HG02759 (cell line): ENCODE results near the gene MAGI1.

Source experiments
- ATAC-seq: cut with Tn5 transposase; IDR thresholded peaks from one replicate; pipeline ENCODE4 v1.9.1; 2021; ENCODE audit warnings: mild to moderate bottlenecking, moderate library complexity; ENCODE audit not compliant: unreplicated experiment

Gene MAGI1

DNA sequence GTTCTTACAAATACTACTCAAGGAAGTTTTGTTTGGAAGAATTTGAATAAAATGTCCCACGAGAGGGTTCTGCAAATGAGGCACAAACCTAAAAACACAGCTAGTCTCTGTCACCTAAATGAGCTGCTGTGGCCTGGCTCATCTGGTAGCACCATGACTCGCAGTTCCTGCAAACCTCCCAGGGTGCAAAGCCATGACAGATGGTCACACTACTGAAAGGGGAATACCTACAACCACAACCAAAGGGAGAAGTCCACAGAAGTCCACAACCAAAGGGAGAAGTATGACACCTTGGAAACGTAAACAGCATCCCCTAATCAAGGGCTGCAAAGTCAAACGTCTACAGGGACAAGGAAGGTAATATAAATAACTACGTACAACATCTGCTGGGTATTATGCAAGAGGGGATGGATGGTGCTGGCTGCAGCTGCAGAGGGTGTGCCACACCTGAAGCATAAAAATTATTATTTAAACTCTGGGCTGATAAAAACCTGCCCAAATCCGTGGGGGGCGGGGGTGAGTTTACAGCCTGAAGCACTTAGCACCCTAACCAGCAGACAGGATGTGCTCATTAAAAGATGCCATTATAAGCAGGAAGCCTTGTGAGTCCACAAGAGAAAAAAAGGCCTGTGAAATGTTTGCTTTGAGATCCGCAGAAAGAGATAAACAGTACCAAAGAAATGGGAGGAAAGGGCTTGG is 184.0 kb downstream of the MAGI1 start:
- ATAC-seq, result no peak

GRCh38 chr3:65851827-65852226 is 186.9 kb downstream of the MAGI1 start:
- no peak for ATAC-seq

DNA sequence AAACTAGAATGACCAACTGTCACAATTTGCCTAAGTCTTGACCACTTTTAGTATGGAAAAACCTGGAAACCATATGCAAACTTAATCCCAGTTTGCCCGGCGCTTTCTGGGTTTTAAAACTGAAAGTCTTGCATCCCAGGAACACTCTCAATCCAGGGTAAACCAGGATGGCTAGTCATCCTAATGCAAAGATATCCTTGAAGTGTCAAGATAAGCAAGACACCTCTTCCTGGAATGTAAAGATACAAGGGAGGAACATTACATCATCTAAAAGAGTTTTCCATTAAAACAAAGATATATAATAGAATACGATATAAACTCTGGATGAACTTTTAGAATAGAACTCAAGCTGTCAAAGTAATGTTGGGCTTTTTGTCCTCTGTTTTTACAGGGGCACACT is 188.5 kb downstream of the MAGI1 start:
- no peak for ATAC-seq

DNA sequence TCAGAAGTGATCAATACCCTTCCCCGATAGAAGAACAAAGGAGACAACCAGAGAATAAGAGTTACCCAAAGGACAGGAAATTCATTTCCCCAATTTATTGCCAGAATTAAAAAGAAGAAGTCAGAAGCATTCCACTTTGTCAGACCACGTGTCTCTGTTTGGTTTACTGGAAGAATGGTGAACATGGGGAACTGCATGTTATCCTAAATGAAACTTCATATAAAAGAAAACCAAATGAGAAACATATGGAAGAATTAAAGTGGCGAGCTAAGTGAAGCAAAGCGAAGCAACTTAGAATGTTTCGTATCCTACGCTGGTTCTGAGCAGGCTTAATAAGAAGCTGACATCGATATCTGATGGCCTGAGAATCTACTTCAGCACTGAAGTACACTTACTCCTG is 190.7 kb downstream of the MAGI1 start:
- ATAC-seq, result no peak

- ATAC-seq, result no peak
Measured at GRCh38 chr3:65846936-65847335, 191.8 kb downstream of the MAGI1 start.

DNA sequence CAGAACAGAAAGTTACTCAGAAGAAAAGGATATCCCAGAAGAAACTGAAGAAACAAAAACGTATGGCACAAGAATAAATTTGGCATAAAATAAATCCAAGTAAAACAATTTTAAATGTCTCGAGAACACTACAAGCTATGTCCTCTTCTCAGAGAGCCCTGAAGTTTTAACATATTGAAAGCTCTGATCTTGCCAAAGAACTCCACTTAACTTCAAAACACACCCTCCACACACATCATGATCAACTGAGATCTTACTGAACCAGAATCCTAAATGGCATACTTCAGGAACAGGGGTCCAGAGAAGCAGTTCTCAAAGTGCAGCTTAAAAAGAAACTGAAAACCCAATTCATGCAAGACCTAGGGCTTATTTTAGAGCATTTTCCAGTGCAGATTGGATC is 194.3 kb downstream of the MAGI1 start:
- no peak for ATAC-seq

- ATAC-seq, result no peak
Measured at GRCh38 chr3:65843732-65844131, 195.0 kb downstream of the MAGI1 start.

- no peak for ATAC-seq
Measured at GRCh38 chr3:65837604-65838003, 201.1 kb downstream of the MAGI1 start.

DNA sequence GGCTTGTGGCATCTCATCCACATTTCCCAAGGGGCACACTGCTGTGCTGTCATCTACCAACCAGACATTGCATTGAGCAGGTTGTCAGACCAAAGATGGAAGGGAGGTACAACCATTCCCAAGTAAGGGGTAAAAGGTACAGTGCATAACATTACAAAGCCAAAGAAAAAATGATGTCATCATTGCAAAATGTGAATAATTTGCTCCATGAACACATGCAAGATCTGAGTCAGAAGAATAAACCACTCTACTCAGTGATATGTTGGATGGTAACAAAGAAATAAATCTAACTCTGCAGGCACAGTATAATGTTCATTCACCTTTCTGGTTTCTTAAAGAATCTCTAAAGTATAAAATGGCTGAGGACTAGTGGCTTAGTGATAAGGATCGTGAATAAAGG is 202.7 kb downstream of the MAGI1 start:
- no peak for ATAC-seq

DNA sequence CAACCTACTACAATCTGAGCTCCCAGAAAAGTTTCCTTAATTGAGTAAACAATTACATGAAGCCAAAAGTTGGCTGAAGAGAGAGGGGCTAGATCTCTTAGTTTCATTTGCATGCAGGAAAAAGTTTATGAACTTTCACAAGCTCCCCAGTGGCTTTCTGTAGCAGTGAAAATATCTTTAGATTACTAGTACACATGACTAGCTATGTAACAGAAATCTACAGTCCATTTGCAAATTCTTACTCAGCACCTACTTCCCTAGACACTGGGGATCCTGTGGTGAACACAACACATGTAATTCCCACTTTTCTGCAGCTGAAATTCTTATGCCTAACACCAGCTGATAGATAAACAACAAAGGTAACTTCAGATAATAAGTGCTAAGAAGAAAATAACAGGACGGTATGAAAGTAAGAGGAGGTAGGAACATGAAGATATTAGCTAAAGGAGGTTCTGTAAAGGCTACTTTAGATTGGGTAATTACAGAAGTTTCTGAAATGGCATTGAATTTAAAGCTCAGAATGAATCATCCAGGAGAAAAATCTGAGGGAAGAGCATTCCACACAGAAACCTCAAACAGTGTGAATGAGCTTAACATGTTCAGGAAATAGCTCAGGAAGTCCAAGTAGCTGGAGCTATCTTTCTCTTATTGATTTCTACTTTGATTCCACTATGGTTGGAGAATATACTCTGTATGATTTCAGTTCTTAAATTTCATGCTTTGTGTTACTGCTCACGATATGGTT is 204.8 kb downstream of the MAGI1 start:
- ATAC-seq, result no peak

DNA sequence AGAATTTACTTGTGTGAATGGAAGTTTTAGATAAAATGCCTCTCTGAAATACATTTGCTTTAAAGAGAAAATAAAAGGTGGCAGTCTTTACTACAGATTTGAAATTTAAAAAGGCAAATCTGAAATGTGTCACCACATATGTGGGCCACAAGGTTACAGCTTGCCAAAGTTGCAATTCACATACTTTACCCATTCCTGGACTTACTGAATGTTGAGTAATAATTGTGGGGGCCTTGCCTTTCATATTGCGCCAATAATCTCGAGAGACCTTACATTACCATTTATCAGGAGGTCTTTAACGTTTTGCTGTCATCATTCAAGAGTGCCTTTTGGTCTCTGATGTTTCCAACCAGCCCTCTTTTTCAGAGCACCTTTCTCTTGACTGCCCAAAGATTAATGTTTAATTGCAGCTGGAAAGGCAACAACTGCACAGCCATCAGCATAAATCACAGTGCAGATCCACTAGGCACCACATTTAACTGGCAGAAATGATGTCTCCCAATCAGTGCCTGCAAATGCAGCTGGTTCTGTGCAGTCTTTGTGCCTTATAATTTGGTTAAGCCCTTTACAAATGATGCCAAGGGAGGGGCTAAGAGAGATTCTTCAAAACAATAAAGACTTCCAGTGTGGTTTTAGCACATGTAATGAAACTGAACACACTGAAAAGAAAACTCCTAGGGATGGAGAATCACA is 206.8 kb downstream of the MAGI1 start:
- ATAC-seq, result no peak

DNA sequence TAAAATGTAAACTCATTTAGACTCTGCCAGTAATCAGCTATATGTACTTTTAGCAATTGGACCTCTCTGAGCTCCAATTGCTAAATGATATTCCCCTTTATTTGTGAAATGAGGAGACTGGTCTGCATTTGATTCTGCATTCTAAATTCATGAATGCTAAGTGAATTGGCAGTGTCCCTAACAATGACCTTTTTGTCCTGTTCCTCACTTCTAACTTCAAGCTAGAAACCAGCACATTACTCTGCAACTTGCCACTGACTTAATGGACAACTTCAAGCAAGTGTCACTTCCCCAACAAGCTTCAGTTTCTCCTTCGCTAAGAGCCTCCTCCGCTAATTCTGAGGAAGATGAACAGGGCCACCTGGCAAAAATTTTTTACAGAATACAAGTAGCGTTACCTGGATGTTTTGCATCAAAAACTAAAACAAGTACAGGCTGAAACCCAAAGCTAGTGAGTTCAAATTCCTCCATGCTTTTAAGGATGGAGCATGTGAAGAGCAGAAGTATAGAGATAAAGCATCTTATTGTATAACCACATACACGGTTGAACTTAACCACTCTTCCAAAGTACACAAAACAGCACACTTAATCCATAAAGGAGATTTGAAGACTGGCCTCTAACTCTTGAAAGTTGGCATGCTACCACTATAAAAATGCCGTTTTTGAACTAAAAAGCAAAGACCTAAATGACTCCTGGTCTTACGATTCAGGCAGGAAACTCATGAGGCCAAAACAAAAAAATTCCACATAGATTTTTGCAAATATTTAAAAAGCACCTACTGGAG is 207.6 kb downstream of the MAGI1 start:
- no peak for ATAC-seq

GRCh38 chr3:65829228-65829627 is 209.5 kb downstream of the MAGI1 start:
- no peak for ATAC-seq

DNA sequence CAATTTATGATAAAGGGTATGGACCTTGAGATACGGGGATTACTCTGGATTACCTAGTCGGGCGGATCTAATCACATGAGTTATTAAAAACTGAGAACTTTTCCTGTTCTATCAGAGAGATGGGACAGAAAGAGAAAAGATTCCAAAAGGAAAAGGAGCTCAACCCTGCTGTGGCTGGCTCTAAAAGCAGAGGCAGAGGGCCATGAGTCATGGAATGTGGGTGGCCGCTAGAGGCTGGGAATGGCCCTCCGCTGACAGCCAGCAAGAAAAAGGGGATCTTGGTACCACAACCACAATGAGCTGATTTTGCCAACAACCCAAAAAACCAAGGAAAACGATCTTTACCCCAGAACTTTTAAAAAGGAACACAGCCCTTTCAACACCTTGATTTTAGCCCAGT is 210.0 kb downstream of the MAGI1 start:
- ATAC-seq, result no peak

GRCh38 chr3:65827076-65827475 is 211.6 kb downstream of the MAGI1 start:
- ATAC-seq, result no peak

DNA sequence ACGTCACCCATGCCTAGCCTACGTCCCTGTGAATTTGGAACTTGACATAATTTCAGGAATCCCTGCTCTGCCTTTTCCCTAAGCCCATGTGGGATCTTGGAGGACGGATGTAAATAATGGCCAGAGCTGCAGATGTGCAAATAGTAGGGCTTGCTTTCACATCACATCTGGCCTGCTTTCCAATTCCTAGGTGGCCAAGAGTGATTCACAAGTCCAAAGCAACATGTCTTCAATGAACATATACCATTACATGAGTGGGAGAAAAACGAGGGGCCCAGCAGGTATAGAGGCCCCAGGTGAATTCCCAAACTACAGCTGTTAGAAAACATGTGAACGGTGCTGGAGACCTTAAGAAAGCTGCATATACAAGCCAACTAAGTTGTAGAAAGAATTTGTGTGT is 214.6 kb downstream of the MAGI1 start:
- no peak for ATAC-seq

GRCh38 chr3:65820600-65820999 is 218.1 kb downstream of the MAGI1 start:
- ATAC-seq, result no peak

DNA sequence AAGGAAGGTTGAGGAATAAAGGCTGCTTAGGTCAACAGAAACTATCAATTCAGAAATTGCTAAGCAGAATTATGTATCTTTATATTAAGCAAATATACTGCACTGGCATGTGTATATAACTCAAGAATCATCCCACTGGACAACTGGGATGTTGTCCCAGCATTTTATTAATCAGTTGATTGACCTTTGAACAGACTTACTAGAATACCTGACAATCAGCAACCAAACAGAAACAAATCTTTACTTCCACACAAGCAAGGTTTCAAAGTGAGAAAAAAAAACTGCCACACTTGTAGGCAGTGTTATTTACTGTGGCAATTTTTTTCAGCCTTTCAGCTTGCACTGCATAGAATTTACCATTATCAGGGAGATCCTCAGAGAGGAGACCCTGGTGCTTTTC is 218.8 kb downstream of the MAGI1 start:
- no peak for ATAC-seq

DNA sequence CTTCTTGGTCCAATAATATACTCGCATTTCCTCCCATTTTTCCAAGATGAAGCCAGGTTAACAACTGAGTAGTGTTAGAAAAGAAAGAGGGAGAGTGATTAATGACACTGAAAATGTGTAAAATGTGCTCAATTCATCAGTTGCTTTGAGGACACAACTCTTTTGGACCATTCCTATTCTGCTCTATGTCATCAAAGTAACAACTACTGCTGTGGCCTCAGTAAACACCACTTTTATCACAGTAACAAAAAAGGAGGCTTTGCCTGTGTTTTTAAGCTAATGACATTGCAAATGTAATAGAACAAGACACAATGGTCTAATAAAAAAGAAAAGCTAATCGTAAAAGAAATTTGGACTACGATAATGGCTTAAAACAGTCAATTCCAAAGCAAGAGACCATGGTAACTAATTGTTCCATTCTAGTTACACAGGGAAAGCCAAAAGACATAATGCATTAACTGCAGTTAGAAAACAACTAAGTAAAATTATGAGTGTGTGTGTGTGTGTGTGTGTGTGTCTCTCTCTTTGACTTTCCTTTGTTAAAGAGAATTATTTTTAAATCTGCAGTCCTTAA is 221.1 kb downstream of the MAGI1 start:
- ATAC-seq, result no peak

DNA sequence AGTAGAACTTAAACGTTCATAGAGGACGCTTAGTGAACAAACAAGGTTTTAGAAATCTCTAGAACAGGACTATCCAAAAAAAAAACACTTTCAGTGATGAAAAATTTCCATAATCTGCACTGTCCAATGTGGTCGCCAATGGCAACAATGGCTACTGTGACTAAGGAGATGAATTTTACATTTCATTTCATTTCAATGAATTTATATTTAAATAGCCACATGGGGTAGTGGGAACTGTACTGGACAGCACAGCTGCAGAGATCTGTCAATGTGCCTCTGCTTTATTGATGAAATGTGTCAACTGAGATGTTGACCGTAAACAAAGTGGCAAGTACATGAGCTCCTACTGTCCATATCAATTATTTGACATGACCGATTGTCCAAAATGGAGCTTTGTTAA is 222.5 kb downstream of the MAGI1 start:
- ATAC-seq, result no peak
